ENCODE results near the gene HYI.
A peak's percentile ranks its signal among the peaks of the same experiment; 100 is the strongest.
"Not testable (repeated sequence)": the region's sequence is repeated elsewhere in the genome, so short reads cannot be mapped to it uniquely, and the experiment has no call there.

Gene HYI

DNA sequence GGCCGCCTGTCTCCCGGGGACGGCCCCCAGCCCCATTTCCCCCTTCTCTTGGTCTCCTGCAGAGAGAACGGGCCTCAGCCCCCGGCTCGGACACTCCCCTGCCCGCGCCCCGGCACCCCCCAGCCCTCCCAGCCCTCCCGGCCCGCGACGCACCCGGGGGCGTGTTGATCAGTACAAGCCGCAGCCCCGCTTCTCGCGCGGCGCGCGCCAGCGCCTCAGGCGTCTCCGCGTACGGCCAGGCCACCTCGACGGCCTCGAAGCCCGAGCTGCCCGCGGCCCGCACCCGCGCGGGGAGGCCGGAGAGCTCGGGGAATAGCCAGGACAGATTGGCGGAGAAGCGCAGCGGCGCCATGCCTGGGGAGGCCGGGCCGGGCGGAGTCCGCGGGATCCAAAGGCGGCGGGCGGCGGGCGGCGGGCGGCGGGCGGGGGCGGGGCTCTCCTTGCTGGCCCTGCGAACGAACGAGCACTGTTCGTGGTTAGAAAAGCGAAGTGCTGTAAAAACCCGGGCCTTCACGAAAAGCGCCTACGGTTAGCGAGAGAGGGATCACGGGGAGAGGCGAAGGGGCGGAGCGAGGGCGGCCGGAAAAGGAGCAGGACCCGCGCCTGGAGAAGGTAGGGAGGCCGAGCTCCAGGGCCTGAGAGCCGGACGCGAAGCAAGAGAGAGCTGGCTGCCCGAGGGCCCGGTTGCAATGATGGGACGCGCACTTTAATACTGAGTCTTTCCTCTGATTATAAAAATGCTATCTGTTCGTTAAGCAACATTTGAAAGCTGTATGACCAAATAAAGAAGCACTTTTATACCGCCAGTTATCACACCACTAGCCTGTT is at the start of gene HYI:
TSS of gene HYI (minus strand) at position 490 of the 828 bp plus-strand sequence. CDS start at position 352, 138 bp downstream.
- DNase-seq, result peak; percentile 34

- not testable (repeated sequence) for DNase-seq
Measured at GRCh38 chr1:43501806-43502205, 48.1 kb upstream of the HYI start.

GRCh38 chr1:43499898-43500297 is 46.2 kb upstream of the HYI start:
- DNase-seq, result no peak

DNA sequence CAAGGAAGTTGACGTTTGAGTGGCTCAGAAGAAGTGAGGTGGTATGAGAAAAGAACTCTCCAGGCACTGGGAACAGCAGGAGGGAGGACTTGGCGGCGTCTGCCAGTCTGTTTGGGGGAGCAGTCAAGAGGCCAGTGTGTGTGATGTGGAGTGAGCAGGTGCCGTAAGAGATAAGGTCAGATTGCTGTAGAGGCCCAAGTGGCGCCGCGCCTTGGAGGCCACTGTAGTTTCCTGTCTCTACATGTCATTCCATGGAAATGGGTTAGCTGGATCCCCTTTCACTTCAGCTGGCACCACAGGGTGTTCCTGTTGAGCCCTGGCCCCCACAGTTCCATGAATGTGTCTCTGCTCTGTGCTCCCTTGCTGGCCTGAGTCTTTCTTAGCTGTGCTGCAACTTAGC is 41.5 kb upstream of the HYI start:
- DNase-seq, result no peak

DNA sequence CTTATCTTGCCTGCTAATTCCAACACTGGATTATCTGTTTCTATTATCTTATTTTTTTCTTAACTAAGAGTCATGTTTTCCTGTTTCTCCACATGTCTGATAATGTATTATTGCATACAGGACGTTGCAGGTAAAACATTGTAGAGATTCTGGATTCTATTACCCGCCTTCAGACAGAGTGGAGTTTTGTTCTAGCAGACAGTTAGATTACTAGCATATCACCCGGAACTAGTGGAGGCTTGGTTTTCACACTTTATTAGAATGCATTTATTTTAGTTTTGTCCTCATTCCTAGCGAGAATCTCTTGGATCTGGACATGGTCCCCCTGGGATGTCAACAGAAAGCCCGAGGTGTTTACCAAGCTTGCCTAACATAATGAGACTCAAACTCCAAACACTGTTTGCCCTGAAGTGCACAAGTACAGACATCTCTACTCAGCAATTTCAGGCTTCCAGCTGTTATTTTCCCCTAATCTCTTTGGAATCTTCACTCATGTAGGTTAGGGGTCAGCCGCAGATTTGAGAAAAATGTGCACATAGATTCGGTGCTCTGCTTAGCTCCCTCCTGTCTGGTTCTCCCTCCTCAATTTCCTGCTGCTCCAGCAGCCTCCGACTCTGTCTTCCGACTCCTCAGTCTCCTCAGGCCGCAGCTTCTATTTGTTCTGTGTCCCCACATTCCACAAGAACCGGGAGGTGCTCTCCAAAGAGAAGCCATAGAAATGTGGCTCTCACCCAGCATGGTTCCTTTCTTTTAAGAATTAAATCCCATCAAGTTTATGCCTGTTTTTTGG is 40.1 kb upstream of the HYI start:
- no peak for DNase-seq

- DNase-seq, result no peak
Measured at GRCh38 chr1:43492826-43493225, 39.1 kb upstream of the HYI start.

GRCh38 chr1:43491061-43491460 is 37.3 kb upstream of the HYI start:
- DNase-seq, result no peak

- DNase-seq, result no peak
Measured at GRCh38 chr1:43488165-43488564, 34.4 kb upstream of the HYI start.

- no peak for DNase-seq
Measured at GRCh38 chr1:43484367-43484766, 30.6 kb upstream of the HYI start.

GRCh38 chr1:43482215-43482614 is 28.5 kb upstream of the HYI start:
- DNase-seq, result no peak

GRCh38 chr1:43481491-43481890 is 27.8 kb upstream of the HYI start:
- DNase-seq, result no peak

GRCh38 chr1:43479414-43479813 is 25.7 kb upstream of the HYI start:
- DNase-seq, result no peak

- DNase-seq, result no peak
Measured at GRCh38 chr1:43477716-43478115, 24.0 kb upstream of the HYI start.

- DNase-seq, result not testable (repeated sequence)
Measured at GRCh38 chr1:43475611-43476401, 22.1 kb upstream of the HYI start.

DNA sequence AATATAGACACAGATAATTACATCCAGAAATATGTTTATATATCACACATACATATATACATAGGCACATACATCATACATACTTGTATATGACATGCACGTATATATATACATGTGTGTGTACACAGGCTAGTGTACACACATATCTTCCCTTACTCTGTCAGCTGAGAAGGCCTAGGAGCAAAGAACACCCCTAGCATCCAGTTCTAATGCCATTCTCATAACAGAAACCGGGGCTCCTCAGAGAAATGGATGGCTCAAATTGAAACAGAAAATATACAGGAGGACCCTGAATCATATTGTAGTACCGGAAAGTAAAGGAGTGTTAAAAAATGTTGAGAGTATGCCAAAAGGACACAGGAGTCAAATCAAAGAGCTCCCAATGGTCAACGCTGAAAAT is 19.7 kb upstream of the HYI start:
- DNase-seq, result no peak

GRCh38 chr1:43472463-43473151 is 18.9 kb upstream of the HYI start:
- not testable (repeated sequence) for DNase-seq

GRCh38 chr1:43472087-43472462 is 18.3 kb upstream of the HYI start:
- DNase-seq, result no peak

GRCh38 chr1:43469932-43470331 is 16.2 kb upstream of the HYI start:
- no peak for DNase-seq

GRCh38 chr1:43468414-43468813 is 14.7 kb upstream of the HYI start:
- DNase-seq, result no peak

- no peak for DNase-seq
Measured at GRCh38 chr1:43466403-43466802, 12.7 kb upstream of the HYI start.

- DNase-seq, result no peak
Measured at GRCh38 chr1:43465505-43466067, 11.9 kb upstream of the HYI start.
